Bronchial epithelial cell (primary cell): Measurements from ENCODE around the gene STEAP2. TPM values are rescaled to one million over a fixed set of nuclear protein-coding genes. Genes with fewer than 3 reads are reported as not detected.

Experiments used
- DNase-seq: peaks from one replicate; pipeline ENCODE4 v3.0.0-alpha.2; 2010; ENCODE audit warnings: low read depth
- FAIRE-seq: peaks from 2 replicates; lab custom pipeline; 2011; peaks lifted over from hg19 to GRCh38; lab: Jason Lieb, UNC
- H3K27me3 ChIP-seq: 2 replicates; pipeline ENCODE4 v1.5.1; 2011; ENCODE audit warnings: low read length; ENCODE audit not compliant: control insufficient read depth, insufficient read depth
- H3K36me3 ChIP-seq: 2 replicates; pipeline ENCODE4 v1.5.1; 2011; ENCODE audit warnings: low read length; ENCODE audit not compliant: control insufficient read depth, insufficient read depth
- H3K4me3 ChIP-seq: 2 replicates; pipeline ENCODE4 v1.5.1; 2011; ENCODE audit warnings: mild to moderate bottlenecking, low read depth, low read length, control low read depth
- CTCF ChIP-seq: IDR thresholded peaks from 2 replicates; pipeline ENCODE4 v1.5.1; 2011; ENCODE audit warnings: mild to moderate bottlenecking, moderate library complexity, low read length, control low read depth, inconsistent platforms; ENCODE audit not compliant: insufficient read depth, severe bottlenecking
- total RNA-seq: library from RNA; depleted of rRNA; stranded (reverse); fragments of >200 nt; gene quantifications from 2 replicates; pipeline ENCODE4 v1.2.1, GENCODE V29; 2014

Gene STEAP2
- total RNA-seq, 1 donor from 2014 or later: 3.9 TPM

DNA sequence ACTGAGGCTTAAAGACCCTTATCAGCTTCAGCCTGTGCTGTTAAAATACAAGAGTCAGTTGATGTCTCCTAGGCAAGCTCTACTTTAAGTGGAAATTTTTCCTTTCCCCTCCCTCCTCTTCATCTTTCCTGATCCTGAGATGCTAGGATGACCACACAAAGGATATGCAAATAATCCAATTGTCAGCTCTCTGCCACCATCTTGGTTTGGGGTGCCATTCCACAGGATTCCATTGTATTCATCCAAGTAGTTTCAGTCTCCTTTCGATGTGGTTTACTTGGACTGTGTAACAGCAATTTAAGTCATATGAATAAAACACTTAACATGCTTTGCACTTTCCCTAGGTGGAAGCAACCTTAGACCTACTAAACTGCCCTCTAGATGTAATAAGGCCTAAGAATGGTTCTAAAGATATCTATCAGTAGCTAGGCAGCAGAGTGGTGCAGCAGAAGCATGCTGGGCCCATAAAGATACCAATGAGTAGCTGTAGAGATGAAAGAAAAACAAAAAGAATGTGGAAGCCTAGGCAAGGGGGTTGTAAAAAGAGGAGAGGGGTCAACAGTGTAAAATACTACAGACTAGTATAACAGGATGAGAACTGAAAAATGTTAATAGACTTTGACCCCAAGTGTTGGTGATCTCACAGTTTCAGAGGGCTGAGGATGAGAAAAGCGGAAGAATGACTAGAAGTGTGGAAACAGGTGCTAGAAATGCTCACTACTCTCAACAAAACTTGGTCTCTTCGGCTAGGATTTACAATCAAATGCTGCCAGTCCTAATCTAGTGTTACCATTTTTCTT lies 31.0 kb downstream of the STEAP2 start:
- H3K27me3 ChIP-seq: no peaks in the 10 kb centered on the region
- no peak overlapping the region for H3K4me3 ChIP-seq
- DNase-seq (no peak), FAIRE-seq (no peak)
- no peak for TF ChIP-seq CTCF
- H3K36me3 ChIP-seq: no peaks in the 10 kb centered on the region

DNA sequence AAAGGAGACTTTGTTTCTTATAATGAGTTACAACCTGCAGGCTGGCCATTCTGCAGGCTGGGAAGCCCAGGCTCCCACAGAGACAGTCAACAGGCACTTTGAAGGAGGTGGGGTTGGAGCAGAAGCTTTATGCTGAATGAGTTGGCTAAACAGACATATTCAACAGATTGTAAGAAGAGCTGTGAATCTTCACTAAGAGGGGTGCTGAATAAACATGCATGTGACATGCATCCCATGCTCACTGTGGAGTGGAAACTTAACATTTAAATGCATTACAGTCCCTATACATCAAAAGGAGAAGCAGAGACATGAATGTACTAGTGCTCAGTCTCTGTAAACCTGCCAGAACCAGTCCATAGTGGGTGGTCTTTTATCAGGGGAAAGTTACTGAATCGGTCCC lies 32.0 kb downstream of the STEAP2 start:
- no peaks in the 10 kb centered on the region for H3K36me3 ChIP-seq
- DNase-seq (no peak), FAIRE-seq (no peak)
- H3K27me3 ChIP-seq: no peaks in the 10 kb centered on the region
- H3K4me3 ChIP-seq: no peak overlapping the region
- no peak for TF ChIP-seq CTCF

- Histone ChIP-seq H3K4me3 (peak overlapping the region; percentile 69), H3K27me3 (no peaks in the 10 kb centered on the region), H3K36me3 (no peaks in the 10 kb centered on the region)
- DNase-seq (no peak), FAIRE-seq (no peak)
- TF ChIP-seq CTCF: no peak
Measured at GRCh38 chr7:90244565-90244908, 33.0 kb downstream of the STEAP2 start.

- TF ChIP-seq CTCF: peak; percentile 50
- DNase-seq (peak; percentile 71), FAIRE-seq (no peak)
- H3K4me3 ChIP-seq: peak within 1 kb of the TSS; percentile 69
- no peaks in the 10 kb centered on the region for H3K27me3 ChIP-seq
- no peaks in the 10 kb centered on the region for H3K36me3 ChIP-seq
Measured at GRCh38 chr7:90244909-90245851, 33.6 kb downstream of the STEAP2 start, which contains the start of gene CFAP69. Gene CFAP69 (plus strand): TSS chr7:90245174. CDS start chr7:90245425, 251 bp downstream.

DNA sequence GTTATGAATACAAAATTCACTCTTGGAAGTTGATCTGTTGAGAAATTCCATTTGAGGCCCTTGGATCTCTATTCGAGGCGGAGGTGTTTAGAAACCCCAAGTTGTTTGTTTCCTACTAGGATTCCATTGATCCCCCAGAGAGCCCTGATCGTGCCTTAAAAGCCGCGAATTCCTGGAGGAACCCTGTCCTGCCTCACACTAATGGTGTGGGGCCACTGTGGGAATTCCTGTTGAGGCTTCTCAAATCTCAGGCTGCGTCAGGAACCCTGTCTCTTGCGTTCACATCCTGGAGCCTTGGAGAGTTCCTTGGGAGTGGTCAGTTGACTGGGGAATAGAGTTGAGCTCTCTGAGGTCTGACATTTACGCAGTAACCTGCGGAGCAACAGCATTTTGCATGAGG lies 34.6 kb downstream of the STEAP2 start:
- no peak overlapping the region for H3K4me3 ChIP-seq
- no peaks in the 10 kb centered on the region for H3K36me3 ChIP-seq
- no peak for FAIRE-seq
- no peak for DNase-seq
- no peaks in the 10 kb centered on the region for H3K27me3 ChIP-seq
- no peak for TF ChIP-seq CTCF
